ENCODE data around the gene ARHGEF3.

ARHGEF3 gene

DNA sequence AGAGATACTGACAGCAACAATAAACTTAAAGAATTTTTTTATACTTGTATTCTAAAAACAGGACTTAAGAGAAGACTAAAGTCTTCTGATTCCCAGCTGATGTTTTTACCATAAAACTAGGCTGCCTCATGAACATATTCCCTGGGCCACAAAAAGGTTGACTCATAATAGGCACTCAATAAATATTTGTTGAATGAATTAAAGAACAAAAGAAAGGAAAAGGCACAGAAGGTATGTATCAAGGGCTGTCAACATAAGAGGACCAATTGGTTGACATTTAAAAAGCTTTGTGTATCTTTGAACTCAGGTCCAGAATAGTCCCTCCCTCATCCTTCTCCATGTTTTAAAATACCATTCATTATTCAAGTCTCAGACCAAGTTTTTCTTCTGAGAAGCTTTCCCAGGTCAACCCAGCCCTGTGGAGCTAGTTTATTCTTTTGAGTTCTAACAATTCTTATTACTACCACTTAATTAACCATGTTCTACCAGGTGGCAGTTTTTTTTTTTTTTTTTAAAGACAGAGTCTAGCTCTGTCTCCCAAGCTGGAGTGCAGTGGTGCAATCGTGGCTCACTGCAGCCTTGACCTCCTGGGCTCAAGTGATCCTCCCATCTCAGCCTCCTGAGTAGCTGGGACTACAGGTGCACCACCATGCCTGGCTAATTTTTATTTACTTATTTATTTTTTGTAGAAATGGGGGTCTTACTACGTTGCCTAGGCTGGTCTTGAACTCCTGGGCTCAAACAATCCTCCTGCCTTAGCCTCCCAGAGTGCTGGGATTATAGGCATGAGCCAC is 17.5 kb upstream of the ARHGEF3 start:
- DNase-seq, result peak; percentile 78

DNA sequence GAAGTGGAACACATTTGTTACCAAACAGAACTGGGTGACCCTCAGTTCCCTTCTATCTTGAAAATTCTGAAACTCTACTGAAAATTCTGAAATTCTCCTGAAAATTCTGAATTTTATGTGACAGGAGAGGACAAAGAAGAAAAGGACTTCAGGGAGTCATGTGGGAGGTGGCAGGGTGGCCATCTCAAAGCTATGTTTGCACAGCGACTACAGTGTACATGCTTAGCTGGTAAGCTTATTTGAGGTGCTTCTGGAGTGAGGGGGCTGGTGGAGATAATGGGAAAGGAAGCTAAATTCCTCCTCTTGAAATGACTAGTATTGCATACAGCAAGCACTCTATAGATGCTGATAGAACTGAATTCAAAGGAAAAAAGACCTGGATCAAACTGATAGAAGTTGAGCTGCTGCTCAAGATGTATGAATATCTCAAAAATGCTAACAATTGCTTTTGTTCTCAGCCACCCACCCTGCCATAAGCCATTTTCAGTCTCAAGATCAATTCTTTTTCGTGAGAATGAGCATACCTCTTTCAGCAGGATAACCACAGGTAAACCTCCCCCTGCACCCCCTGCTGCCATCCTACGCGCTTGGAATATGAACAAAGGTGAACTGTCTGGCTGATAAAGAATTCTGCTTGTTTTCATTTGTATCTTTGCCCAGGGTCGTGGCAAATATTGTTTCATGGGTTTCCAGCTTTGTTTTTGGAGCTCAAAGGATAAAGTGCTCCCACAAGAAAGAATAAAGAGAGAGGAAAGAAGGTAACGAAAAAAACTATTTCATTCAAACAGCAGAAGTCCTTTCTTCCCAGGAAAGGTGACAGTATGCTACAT is 16.6 kb upstream of the ARHGEF3 start:
- peak; percentile 46 for DNase-seq

DNA sequence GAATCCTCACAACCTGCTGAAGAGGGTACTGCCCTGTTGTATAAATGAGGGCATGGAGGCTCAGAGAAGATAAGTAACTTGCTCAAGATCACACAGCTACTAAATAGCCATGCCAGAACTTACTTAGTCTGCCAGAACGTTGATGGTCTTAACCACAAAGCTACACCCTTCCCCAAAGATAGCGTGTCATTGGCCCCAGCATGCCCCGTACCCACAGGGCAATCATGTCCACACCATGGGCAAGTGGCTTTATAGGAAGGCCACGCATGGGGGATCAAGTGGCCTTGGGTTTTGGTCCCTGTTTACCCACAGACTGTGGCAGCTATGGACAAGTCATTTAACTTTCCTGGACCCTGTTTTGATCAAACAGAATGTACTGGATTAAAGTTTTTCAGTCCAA is 15.9 kb upstream of the ARHGEF3 start:
- no peak for DNase-seq

DNA sequence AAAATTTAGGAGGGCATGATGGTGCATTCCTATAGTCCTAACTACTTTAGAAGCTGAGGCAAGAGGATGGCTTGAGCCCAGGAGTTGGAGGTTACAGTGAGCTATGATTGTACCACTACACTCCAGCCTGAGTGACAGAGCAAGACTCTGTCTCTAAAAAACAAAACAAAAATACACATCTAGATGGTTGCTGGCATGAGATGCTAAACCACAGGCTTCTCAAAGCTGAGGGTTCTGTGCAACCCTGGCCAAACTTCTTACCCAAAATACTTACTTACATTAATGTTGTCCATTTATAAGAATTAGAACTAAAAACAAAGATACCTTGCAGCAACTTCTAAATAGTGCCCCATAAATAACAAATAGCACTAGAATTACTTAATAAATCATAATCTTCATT is 14.3 kb upstream of the ARHGEF3 start:
- no peak for DNase-seq

DNA sequence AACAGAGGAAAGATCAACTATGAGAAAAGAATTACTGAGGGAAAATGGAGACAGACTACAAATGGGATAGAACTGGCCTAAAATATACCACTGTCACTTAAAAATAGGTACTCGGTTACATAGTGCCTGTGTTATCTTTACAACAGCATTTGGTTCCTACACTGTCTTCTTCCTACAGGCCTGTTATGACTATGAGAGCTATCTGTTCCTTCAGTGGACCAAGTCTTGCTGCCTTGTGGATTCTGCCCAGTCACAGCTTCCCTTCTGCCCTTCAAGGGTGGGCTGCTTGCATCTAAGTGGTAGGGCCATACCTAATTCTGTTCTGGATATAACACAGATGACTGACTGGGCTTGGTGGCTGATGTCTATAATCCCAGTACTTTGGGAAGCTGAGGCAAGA is 13.8 kb upstream of the ARHGEF3 start:
- no peak for DNase-seq

DNA sequence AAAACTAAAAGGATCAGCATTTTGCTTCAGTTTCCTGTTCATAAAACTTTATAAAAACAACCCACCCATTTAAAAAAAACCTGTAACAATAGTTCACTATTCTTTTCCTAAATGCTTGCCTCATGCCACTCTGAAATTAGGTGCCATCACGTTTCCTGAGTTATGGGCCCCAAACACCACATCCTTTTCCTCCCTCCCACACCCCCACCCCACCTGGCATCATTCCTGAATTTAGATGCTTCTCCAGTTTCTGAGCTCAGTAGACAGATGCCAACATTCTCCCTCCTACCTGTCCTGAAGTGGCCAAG is 11.9 kb upstream of the ARHGEF3 start:
- peak; percentile 67 for DNase-seq

DNA sequence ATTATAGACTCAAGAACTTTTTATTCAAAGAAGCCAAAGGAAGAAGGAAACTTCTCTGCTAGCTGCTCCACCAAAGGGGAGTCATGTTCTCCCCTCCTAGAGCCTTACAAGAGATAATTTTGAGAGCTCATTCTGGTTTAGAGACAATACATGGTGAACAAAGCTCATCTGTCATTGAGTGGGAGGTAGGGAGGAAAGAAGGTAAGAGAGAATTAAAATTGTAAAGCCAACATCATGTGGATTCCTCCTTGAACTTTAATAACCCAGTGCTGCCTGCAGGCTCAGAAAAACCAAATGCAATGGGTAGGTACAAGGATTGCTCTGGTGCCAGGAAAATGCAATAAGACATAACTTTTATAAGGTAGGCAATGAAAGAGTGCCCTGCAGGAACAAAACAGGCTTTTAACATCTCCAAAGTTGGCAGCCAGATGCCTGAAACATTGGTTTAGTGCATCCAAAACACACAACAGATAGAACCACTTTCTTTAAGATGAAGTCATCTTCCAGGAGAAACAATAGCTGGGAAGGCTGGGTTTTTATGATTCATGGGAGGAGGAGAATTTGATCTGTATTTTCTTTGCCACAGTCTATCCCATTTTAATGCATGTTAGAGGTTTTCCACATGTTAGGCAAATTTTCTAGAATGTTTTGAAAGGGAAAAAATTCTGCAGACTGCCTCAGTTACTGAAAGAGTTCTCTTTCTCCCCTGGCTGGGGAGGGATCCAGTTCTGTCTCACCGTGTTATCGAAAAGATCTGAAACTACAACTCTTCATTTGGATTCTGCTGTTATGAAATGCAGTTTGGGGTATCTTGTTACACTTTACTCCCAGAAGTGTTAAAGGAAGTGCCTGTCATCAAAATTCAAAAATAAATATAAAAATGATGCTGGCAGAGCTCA is 11.3 kb upstream of the ARHGEF3 start:
- peak; percentile 20 for DNase-seq

DNA sequence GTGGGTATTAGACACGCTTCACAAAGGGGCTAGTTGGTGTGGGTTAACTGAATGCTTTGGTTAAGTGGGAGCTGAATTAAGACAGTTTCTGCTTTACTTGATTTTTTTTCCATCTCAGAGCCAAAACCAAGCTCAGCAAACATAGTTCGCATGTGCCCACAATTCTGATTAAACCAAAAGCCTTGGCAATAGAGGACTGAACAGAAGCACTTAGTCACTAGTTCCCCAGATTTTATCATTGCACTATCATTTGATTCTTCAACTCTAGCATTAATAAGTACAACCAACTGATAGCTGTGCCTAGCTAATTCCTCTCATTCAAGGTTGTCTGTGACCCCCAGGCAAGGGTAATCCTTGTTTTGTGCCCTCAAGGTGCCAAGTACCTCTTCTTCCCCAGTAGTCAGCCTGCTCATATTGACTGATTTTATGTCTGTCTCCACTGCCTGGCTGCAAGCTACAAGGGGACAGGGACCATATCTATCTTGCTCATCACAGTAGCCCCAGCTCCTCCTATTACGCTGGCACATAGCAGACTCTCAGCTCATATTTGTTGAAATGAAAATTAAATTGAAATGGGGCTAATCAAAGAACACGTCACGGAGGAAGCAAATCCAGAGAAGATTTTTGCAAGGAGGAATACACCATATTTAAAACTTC is 9.9 kb upstream of the ARHGEF3 start:
- peak; percentile 14 for DNase-seq

DNA sequence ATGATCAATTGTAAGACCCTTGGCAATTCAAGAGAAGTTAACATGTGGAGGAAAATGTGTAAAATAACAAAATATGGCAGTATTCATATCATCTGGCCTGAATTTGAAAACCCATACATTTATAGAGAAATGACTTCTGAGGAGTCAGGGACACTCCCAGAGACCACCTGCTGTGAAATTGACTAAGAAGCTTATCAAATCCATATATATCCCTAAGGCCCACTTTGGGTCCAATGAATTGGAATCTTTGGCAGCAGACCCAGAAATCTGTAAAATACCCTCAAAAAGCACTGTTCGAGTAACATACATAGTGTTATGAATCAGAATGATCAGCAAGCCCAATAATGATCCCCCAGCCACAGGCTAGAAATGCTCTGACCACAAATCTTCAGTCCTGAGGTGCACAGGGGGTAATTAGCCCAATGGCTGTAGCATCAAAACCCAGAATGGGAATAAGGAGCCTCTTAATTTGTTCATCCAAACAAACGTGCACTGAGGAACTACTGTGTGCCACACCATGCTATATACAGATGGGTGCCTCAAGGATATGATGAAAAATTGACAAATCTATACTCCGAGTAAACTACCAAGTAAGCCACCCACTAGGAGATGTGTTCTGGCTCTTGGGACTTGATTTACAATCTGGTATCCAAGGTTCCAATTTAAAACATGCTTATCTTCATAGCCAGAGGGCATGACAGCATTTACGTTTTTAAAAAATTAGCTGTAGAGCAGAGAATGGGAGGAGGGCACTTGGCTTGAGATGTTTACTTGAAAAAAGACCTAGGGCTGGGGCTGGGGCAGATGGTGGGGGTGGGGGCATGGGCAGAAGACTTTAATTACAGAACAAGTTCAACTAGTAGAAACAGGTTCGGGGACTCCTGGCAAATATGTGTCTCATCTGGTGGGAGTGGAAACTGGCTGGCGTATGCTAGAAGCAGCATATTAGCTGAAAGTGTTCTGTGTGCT is 9.1 kb upstream of the ARHGEF3 start:
- peak; percentile 74 for DNase-seq

DNA sequence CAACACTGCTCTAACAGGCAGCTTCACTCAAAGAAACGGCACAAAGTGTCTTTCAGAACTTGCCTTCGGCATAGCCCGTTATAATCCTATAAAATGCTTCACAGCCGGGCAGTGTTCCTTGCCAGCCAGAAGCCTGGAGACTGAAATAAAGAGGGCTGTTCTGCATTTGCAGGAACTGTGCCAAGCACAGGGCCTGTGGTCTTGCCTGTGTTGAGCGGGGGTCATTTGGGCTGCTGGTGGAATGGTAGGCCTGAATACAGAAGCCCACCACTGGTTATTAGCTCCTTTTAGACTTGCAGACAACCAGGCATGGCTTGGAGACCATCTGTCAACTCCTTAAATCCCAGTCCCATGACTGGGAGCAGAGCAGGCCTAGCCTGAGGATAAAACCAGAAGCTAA is 4.7 kb upstream of the ARHGEF3 start:
- DNase-seq, result no peak

DNA sequence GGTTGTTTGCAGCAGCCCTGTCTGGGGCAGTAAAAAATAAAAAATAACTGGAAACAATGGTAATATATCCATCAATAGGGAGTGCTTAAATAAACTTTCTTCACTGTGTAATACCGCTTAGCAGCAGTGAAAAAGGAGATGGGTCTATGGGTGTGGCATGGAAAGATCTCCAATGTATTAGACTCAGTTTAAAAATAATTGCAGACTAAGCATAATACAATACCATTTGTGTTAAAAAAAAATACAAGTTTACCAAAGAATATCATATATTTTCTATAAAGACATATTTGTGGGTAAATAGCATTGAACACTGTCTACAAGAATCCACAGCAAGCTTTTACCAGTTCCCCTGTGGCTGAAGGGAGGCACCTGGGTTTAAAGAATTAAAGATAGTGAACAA is 1.0 kb upstream of the ARHGEF3 start:
- no peak for DNase-seq

DNA sequence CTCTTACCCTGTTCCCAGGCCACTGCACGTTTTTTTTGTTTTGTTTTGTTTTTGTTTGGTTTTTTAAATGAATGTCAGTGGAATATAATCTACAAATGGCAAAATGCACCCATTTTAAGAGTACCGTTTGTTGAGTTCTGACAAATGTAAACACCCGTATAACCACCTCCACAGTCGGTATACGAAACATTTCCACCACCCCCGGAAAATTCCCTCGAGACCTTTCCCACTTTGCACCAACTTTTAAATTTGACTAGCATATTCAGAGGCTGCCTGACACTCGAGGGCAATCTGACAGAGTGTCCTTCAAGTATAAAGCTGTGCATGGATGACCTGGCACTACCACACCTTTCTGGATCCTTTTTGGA is 613 bp upstream of the ARHGEF3 start:
- DNase-seq, result no peak

DNA sequence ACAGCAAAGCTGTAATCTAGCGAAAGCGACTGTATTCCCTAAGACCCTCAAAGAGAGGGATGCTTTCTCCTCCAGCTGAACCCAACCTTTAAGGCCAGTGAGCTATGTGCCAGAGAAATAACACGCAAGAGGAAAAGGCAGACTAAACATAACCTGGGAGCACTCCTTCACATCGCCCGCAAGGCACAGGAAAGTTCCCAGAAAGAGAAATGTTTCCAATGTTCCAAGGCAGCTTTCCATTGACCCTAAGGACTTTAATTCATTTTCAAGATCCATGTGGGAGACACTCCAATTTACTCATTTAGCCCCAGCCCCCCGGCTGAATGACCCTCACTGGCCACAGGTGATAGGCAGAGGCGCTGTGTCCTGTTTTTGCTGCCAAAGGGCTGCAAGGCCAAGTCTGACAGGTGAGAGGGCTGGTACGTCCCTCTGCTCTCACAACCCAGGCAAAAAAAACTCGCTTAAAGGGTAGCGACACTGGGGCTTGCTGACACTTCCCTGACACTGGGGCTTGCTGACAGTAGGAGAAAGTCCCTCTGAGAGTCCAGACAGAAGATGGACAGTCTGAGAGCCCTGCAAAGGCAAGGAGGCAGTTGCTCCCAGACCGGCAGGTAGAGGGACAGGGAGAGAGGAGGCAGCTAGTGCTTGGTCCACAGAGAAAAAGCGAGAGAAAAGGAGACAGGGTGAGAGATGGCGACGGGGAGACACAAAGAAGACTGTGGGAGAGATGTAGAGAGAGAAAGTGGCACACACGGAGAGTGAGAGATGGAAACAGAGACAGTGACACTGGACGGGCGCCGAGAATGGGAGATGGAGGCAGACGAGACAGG is 702 bp downstream of the ARHGEF3 start:
- DNase-seq, result peak; percentile 55

DNA sequence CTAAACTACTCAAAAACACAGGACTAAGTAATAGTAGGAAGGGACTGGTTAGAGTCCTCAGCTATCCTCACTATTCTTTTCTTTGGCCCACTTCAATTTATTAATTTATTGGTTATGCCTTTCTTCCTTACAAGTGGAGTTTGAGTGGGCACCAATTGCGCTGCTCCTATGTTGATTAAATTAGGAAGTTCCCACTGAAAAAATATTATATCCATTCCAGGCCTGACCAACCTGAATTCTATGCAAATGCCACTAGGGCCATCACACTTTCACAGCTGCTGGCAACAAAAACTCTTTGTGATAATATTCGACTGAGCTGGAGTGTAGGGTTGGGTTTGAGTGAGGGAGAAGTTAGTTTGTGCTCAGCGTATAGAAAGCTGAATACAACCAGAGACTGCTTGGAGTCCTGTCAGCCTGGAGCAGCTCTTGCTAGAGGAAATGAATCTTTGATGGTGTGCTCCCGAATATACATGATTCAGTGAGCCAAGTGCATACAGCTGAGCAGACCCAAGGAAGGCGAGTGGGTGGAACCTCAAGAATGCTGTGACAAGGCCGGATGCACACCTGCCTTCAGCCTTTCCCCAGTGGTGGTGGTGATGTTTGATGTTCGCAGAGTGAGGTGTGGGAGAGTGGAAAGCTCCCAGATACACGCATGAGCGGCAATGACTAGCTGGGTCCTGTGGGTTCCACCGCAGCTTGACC is 1.5 kb downstream of the ARHGEF3 start:
- DNase-seq, result no peak

DNA sequence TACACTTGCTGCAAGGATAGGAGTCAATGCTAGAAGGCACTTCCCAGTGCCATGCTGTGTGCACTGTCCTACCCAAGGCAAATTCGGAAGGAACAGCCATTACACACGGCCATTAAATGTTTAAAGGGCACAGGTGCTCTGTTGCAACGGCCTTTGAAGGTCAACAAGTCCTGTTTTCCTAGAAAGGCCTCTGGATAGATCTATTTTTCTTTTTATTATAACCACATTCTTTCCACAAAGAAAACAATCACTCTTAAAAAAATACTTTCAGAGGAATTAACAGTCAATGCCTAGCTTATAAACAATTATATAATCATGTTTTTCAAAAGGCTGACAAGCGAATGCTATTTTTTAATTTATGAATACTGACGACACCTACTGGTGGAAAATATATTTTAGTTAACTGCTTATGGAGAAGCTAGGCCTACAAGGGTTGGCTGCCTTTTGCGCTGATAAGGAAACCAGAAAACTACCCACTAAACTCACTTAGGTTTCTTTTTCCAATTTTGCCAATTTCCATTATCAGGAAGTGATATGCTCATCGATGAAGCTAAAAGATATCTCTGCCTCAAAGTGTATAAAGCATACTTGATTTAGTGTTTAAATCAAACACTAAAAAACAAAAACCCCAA is 2.4 kb downstream of the ARHGEF3 start:
- peak; percentile 71 for DNase-seq

DNA sequence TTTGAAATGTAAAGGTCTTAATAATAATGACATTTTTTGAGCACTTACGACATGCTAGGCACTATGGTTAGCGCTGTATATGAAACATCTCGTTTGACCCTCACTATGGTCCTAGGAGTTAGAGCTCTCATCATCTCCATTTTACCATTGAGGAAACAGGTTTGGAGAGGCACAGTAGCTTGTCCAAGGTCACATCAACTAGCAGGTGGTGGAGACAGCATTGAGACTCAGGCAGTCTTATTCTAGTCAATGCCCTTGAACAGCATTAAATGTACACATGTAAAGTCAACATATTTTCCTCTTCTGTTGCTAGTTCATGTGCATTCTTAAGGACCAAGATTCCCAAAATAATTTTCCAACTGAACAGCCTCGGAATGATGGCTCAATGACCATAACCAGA is 4.8 kb downstream of the ARHGEF3 start:
- DNase-seq, result no peak

DNA sequence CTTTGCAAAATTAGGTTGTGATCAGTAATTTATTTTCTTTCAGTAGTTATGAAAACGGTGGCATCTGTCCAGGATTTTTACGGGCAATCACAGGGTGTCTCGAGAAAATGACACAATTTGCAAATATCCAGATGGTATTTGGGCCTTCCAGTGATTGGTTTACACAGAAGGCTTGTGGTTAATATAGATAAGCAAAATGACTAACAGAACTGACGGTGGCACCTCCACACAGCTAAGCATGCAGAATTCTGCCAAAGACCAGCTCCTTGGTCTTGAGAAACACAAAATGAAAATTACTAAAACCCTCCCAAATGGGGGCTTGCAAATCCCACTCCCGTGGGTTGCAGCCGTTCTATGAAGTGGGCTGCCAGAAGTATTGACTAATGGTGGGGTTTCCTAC is 5.5 kb downstream of the ARHGEF3 start:
- DNase-seq, result no peak

DNA sequence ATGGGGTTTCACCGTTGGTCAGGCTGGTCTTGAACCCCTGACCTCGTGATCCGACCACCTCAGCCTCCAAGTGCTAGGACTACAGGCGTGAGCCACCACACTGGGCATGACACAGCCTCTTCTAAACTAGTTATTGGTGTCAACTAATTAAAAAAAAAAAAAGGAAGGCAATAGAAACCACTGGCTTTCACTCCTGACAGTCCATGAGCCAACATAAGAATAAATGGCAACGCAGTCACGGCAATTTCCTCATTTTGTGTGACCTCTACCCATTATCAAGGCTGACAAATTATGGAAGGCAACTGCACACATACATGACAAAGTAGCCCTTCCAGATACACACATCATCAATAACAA is 5.9 kb downstream of the ARHGEF3 start:
- no peak for DNase-seq

DNA sequence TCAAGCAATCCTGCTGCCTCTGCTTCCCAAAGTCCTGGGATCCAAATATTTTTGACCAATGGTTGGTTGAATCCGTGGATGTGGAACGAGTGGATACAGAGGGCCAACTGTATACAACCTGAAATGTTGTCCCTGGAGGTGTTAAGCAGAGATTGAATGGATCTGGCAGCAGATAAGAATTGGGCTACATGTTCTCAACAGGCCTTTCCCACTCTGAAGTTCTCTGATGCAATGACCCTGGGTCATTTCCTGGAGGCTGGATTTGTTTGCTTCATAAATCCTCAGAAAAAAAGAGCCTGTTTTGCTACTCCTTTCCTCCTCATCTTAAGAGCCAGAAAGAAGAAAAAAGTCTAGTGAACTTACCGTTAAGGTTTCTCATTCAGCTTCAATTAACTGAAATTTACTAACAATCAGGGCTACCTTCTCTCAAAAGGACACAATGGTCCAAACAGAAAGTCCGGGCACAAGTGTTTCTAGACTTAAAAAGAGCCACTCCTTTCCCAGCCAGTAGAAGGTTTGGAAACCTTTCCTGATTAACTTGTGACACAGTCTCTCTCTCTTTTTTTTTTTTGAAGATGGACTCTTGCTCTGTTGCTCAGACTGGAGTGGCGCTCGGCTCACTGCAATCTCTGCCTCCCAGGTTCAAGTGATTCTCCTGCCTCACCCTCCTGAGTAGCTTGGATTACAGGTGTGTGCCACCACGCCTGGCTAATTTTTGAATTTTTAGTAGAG is 6.5 kb downstream of the ARHGEF3 start:
- peak; percentile 9 for DNase-seq

Data from NCI-H69 (cell line).